Subcutaneous adipose tissue (tissue), 4 donors: ENCODE measurements around the gene PRIM1. TPM values are rescaled to one million over a fixed set of nuclear protein-coding genes. Genes with fewer than 3 reads are reported as not detected.

Experiments used
- total RNA-seq, 4 donors: library from RNA; depleted of rRNA; stranded (reverse); fragments of >200 nt; gene quantifications; one replicate each; pipeline ENCODE4 v1.1.0, GENCODE V29; 2016
- TF ChIP-seq, protein P1 (sequence below): fragments of 450-650 bp; IDR thresholded peaks from one replicate; pipeline ENCODE4 v1.5.1; 2016; ENCODE audit warnings: low read depth, mild to moderate bottlenecking, control low read depth, antibody characterized with exemption, moderate library complexity

The PRIM1 gene
- total RNA-seq, 4 donors from 2014 or later, result 3.4 to 11.7 (median 8.2) TPM

DNA sequence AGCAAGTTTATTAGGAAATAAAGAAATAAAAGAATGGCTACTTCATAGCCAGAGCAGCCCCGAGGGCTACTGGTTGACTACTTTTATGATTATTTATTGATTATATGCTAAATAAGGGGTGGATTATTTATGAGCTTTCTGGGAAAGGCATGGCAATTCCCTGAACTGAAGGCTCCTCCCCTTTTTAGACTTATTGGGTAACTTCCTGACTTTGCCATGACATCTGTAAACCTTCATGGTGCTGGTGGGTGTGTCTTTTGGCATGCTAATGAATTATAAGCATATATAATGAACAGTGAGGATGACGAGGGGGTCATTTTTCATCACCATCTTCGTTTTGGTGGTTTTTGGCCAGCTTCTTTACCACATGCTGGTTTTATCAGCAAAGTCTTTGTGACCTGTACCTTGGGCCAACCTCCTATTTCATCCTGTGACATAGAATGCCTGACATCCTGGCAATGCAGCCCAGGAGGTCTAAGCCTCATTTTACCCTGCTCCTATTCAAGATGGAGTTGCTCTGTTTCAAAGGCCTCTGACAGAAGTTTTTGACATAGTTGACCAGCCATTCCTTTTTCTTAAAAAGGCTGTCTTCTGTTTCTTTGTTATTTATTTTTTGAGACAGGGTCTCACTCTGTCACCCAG, 53.0 kb downstream of the PRIM1 start:
- TF ChIP-seq, protein P1, sequence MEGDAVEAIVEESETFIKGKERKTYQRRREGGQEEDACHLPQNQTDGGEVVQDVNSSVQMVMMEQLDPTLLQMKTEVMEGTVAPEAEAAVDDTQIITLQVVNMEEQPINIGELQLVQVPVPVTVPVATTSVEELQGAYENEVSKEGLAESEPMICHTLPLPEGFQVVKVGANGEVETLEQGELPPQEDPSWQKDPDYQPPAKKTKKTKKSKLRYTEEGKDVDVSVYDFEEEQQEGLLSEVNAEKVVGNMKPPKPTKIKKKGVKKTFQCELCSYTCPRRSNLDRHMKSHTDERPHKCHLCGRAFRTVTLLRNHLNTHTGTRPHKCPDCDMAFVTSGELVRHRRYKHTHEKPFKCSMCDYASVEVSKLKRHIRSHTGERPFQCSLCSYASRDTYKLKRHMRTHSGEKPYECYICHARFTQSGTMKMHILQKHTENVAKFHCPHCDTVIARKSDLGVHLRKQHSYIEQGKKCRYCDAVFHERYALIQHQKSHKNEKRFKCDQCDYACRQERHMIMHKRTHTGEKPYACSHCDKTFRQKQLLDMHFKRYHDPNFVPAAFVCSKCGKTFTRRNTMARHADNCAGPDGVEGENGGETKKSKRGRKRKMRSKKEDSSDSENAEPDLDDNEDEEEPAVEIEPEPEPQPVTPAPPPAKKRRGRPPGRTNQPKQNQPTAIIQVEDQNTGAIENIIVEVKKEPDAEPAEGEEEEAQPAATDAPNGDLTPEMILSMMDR, result no peak

DNA sequence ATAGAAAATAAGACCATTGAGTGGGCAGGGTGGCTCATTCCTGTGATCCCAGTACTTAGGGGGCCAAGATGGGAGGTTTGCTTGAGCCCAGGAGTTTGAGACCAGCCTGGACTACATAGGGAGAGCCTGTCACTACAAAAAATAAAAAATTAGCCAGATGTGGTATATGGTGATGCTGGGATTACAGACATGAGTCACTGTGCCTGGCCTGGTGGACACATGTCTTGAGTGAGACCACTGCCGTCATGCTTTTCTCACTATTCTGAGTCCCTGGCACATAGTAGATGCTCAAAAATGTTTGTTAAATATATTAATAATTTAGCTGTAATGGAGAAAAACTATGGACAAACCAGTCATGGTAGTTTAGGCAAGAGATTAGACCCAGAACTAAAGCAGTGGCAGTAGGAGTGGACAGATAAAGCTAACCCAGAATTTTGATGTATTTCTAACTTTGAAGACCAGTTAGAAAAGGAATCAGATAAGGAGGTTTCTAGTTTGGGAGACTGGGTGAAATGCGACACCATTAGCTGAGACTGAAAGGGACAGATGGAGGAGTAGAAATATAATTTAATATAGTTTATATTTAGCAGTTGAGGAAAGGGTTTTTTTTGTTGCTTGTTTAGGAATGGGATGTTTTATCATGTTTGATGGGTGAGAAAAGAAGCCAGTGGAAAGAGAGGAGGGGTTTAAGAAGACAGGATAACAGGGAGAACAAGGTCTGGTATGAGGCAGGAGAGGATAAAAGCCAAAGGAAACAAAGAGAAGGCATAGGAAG, 56.6 kb downstream of the PRIM1 start:
- TF ChIP-seq, protein P1, result no peak

DNA sequence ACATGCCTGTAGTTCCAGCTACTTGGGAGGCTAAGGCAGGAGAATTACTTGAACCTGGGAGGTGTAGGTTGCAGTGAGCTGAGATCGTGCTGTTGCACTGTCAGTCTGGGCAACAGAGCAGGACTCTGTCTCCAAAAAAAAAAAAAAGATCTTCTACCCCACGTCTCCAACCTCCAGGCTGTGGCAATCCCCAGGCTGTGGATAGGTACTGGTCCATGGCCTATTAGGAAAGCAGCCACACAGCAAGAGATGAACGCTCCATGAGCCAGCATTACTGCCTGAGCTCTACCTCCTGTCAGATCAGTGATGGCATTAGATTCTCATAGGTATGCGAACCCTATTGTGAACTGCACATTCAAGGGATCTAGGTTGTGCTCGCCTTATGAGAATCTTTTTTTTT, 58.0 kb downstream of the PRIM1 start:
- TF ChIP-seq, protein P1, result no peak

DNA sequence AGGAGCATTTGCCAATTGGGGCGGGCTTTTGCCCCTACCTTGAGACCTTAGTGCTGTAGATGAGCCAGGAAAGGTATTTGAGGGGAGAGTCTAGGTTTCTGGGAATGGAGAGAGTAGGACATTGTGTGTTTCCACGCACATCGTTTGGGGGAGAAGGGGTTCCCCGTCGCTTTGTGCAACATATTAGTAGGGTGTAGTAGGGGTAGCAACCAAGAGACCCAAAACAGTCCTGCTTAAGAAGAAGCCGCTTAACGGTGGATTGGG, 63.3 kb downstream of the PRIM1 start:
- TF ChIP-seq, protein P1, result no peak

DNA sequence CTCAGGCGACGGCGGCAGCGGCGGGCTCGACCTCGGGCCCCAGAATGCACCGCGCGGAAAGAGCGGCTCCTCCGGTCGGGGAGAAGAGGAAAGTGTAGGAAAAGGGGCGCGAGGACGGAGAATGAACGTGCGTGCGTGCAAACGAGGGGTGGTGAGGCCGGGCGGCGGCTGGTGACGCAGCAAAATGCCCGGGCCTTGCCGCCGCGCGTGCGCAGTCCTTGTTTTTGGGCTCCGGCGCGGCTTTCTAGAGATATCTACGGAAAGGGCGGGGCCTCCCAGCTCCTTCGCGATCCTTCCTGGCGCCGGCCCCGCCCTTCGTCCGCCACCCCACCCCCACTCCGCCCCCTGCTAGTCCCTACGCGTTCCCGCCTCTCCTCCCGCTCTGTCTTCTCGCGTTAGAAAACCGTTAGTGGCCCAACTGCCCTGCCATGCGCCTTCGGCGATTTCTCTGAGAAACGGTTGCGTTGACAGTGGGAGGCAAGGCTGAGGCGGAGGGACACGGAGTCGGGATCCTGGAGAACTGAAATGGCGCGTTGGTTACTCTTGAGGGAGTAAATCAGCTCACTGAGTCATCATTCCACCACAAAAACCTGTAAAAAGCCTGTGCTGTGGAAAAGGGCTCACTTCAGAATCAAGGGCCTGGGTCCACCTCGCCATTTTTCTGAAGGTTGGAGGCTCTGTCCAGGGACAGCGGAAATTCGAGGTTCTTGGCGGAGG, 63.8 kb downstream of the PRIM1 start, which contains the start of gene PTGES3:
Gene PTGES3 (minus strand): TSS at position 156 of the 717 bp plus-strand sequence. CDS start 285 bp downstream, outside the sequence.
- TF ChIP-seq, protein P1, result no peak

DNA sequence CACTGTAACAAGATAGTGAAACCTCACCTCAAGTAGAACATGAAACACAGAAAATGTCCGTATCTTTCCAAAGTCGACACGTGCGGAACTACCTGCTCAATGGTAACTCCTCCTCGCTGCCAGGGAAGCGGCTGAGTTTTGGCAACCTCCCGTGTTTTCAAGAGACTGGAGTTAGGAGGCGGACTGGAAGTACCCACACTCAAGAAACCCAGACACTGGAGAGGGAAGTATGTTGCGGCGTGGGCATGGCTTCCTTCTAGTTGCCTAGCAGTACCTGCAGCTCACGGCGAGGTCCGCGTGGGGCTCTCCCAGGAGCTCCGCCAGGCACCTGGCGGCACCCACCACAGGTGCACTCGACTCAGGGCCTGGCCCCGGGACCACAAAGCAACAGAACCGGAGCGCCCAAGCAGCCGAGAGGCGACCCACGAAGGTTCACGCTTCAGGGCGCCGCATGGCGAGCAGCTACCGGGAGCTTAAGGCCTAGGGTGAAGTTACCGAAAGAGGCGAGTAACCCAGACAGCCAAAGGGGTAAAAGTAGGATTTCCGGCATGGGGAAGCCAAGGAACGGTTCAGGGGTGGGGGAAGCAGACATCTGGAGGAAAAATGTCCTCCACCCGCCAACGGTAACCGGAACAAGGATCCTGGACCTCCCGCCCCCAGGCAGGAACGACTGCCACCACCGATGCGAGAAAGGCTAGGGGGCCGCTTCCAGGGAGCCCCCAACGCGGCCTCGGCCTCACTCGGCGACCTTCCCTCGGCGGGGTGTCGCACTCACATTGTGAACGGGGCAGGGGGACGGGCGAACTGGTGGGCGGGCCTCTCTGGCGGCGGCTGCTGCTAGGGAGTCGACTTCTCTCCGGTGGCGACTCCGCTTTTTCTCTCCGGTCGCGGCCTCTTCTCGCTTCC, 64.6 kb downstream of the PRIM1 start:
- TF ChIP-seq, protein P1, result no peak
